Ovary (tissue), 9 donors: ENCODE results near the gene STX8. TPM values are rescaled to one million over a fixed set of nuclear protein-coding genes. Genes with fewer than 3 reads are reported as not detected.

Experiments used
- DNase-seq, 5 donors: peaks; one replicate each; pipeline ENCODE4 v3.0.0-alpha.2; 2019 to 2020
- H3K27ac ChIP-seq, 2 donors: fragments of 200-600 bp; one replicate each; pipeline versions ENCODE4 v1.5.1 to v1.8.0; 2019 to 2022
- H3K27me3 ChIP-seq: fragments of 200-600 bp; one replicate; pipeline ENCODE4 v1.8.0; 2022
- H3K36me3 ChIP-seq: fragments of 200-600 bp; sonication (generic); one replicate; pipeline ENCODE4 v1.5.1; 2019
- H3K4me1 ChIP-seq: one replicate; pipeline ENCODE4 v1.8.1; 2013; ENCODE audit warnings: mild to moderate bottlenecking, moderate library complexity; ENCODE audit not compliant: insufficient read depth
- H3K4me3 ChIP-seq: fragments of 200-600 bp; sonication (generic); one replicate; pipeline ENCODE4 v1.5.1; 2017
- H3K9me3 ChIP-seq, 2 donors: fragments of 200-600 bp in 1 of 2; sonication (generic) in 1 of 2; one replicate each; pipeline versions ENCODE4 v1.5.1 to v1.8.1; 2013 to 2019; ENCODE audit warnings: mild to moderate bottlenecking in 1 of 2, moderate library complexity in 1 of 2
- EP300 ChIP-seq: sonication (generic); formaldehyde crosslinking; IDR thresholded peaks from one replicate; pipeline ENCODE4 v1.6.1; 2017; ENCODE audit warnings: antibody characterized with exemption
- POLR2A ChIP-seq: fragments of 450-650 bp; IDR thresholded peaks from one replicate; pipeline ENCODE4 v1.6.1; 2017; ENCODE audit warnings: antibody characterized with exemption, mild to moderate bottlenecking, moderate library complexity
- WGBS, 3 donors: extraction: QIAGEN DNeasy Blood & Tissue Kit in 1 of 3; methylation state at CpG; one replicate each; pipeline versions ENCODE4 v1.1.5 to v1.1.7; 2013 to 2017; 5-methylcytosine and 5-hydroxymethylcytosine counted together
- intact Hi-C, 4 donors: fragments of 100-400 bp; cut with DNase I; formaldehyde crosslinking; loops; one replicate each; pipeline versions ENCODE4 v1.11.0 to v1.15.1; 2022 to 2023
- polyA plus RNA-seq, 2 donors: library from polyadenylated mRNA; stranded (reverse); fragments of 200-250 nt in 1 of 2; fragments of 350-450 nt in 1 of 2; fragmentation: Illumina TruSeq in 1 of 2; extraction: RNeasy Lipid Tissue Mini Kit (QIAGEN cat#74804) in 1 of 2; gene quantifications; one replicate each; pipeline ENCODE4 v1.2.3, GENCODE V29; 2013 to 2014
- total RNA-seq, 7 donors: library from RNA; depleted of rRNA in 2 of 7; stranded (reverse); fragments of >200 nt in 2 of 7; fragmentation: NEBNext Ultra II Directional in 3 of 7; extraction: Animal tissue kit (Norgen Biotek cat#: 25700) in 3 of 7; gene quantifications; one replicate each; pipeline versions ENCODE4 v1.1.0 to v1.2.4, GENCODE V29; 2016 to 2023
- TF ChIP-seq, protein P1 (sequence below), 3 donors: fragments of 450-650 bp in 2 of 3; fragments of 200-600 bp in 1 of 3; IDR thresholded peaks; one replicate each; pipeline versions ENCODE4 v1.5.1 to v1.8.0; 2016 to 2022; ENCODE audit warnings: antibody characterized with exemption in 3 of 3, mild to moderate bottlenecking in 1 of 3
- donor health status: DM: no; HTN: no; CAD: no; lungs with moderate emphysema.
- donor health status: DM: no; HTN: no; CAD: no.
- donor health status: Bipolar disorder and iron deficiency.
- donor health status: DM: yes; HTN: yes; CAD: no.
- donor health status: DM: no; HTN: no; CAD: no.
- donor health status: DM: yes; HTN: yes; CAD: no.

Gene STX8
- total and polyA plus RNA-seq, 9 donors: 37.6 to 112 (median 53.8) TPM

DNA sequence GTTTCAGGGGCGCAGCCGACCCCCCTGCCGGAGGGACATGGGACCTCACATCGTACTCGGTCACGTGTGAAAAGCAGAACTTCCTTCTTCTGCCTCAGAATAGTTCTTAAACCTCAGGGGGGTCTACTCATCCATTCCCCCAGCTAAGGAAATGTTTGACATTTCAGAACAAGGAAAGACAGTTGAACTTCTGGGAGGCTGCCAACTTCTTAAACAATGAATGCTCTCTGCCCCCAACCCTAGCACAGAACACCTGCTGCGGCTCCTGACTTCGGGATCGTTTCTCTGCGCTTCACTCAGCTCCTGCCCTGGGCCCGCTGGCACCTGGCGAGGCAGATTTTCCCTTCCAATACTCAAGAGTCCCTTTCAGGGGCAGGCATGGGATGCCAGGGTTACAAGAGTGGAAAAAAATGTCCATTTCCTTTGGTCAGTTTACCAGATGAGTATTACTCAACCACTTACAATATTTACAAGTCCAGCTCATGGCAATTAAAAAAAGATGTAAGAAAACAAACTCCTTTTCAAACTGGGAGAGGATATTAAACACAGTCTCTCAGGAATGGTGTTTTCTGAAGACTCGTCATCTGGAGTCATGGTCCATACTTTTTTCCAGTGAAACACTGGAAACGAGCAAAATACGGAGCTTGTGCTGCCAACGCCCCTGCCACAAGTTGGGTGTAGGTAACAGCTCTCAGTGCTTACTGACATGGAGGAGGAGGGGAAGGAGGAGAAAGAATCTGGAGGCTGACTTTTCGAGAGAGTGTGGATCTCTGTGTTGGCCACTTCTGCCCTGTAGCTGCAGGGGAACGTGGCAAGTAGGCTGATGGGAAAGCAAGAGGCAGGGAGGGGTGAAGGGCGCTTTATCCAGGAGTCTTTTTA is 318.6 kb downstream of the STX8 start:
- TF ChIP-seq EP300: no peak
- TF ChIP-seq, protein P1, sequence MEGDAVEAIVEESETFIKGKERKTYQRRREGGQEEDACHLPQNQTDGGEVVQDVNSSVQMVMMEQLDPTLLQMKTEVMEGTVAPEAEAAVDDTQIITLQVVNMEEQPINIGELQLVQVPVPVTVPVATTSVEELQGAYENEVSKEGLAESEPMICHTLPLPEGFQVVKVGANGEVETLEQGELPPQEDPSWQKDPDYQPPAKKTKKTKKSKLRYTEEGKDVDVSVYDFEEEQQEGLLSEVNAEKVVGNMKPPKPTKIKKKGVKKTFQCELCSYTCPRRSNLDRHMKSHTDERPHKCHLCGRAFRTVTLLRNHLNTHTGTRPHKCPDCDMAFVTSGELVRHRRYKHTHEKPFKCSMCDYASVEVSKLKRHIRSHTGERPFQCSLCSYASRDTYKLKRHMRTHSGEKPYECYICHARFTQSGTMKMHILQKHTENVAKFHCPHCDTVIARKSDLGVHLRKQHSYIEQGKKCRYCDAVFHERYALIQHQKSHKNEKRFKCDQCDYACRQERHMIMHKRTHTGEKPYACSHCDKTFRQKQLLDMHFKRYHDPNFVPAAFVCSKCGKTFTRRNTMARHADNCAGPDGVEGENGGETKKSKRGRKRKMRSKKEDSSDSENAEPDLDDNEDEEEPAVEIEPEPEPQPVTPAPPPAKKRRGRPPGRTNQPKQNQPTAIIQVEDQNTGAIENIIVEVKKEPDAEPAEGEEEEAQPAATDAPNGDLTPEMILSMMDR (IDR thresholded peaks at IDR 0.05): no peak
- no peak for TF ChIP-seq POLR2A
- H3K27ac ChIP-seq: no peak overlapping the region
- 80 to 83% (median 81%) methylated on average over 19 of the region's 19 CpGs for WGBS, 3 donors

DNA sequence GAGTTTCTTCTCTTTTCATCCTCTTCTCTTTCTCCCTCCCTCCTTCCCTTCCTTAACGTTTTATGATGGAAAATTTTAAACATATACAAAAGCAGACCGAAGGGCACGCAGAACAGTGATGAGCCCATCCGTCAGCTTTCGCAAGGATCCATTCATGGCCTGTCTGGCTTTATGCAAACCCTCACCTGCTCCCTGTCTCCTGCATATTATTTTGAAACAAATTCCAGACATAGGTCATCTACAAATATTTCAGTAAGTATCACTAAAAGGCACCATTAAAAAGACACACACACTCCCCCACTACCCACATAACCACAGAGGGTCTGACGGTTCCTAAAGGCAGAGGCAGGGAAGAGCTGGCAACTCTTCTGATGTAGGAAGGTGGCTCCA is 319.3 kb downstream of the STX8 start:
- Histone ChIP-seq H3K27me3 (no peaks in the 10 kb centered on the region), H3K27ac (no peak overlapping the region), H3K36me3 (no peaks in the 10 kb centered on the region), H3K4me1 (no peaks in the 10 kb centered on the region), H3K9me3 (no peaks in the 10 kb centered on the region), H3K4me3 (no peak overlapping the region)
- WGBS, 3 donors: 80 to 84% (median 84%) methylated on average over 6 of the region's 6 CpGs
- DNase-seq: no peak
- intact Hi-C loops: no loop called here
- TF ChIP-seq EP300 (no peak), POLR2A (no peak)
- TF ChIP-seq, protein P1 (IDR thresholded peaks at IDR 0.05): no peak

More for the DNA sequence above, 318.6 kb downstream of the STX8 start:
- Histone ChIP-seq H3K27me3 (no peaks in the 10 kb centered on the region), H3K9me3 (no peaks in the 10 kb centered on the region), H3K4me3 (no peak overlapping the region), H3K36me3 (no peaks in the 10 kb centered on the region), H3K4me1 (no peaks in the 10 kb centered on the region)
- DNase-seq: no peak
- intact Hi-C loops: no loop called here

DNA sequence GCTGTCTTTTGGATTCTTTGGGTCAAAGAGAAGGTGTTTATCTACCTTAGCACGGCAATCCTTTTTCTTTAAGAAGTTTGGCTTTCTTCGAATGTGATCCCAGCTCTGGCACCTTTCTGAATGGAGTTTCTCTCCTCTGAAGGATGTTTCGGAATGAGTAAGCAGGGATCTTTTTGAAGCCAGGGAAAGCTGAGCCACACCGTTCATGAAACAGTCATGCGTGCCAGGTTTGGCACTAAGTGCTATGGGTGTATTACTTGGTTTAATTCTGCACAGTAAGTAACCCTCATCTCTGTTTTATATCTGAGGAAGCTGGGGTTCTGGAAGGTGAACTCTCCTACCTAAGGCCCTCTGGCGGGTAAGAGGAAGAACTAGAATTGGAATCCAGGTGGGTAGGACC is 319.8 kb downstream of the STX8 start:
- no peak overlapping the region for H3K4me3 ChIP-seq

DNA sequence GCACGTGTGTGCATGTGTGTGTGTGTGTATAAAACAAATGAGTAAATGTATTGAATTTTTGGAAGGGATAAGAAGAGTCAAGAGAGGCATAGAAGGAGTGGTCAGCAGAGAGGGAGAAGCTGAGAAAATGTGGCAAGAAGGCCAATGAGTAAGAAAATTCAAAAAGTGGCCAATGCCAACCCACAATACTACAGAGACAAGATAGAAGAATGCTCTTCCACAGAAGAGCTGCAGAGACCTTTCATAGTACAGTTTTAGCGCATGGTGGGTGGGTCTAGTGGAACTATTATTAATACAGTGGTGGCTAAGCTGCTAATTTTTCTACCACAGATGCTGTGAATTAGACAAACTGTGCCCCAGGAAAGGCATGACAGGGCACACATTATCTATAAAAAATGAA is 320.8 kb downstream of the STX8 start:
- WGBS, 3 donors: 71 to 98% (median 93%) methylated on average over 2 of the region's 2 CpGs
- intact Hi-C loops: no loop called here
- Histone ChIP-seq H3K27me3 (no peaks in the 10 kb centered on the region), H3K36me3 (no peaks in the 10 kb centered on the region), H3K4me1 (no peaks in the 10 kb centered on the region), H3K4me3 (no peak overlapping the region), H3K27ac (no peak overlapping the region), H3K9me3 (no peaks in the 10 kb centered on the region)
- no peak for TF ChIP-seq EP300
- DNase-seq: no peak

More for the DNA sequence above, 319.8 kb downstream of the STX8 start:
- intact Hi-C loops: no loop called here
- Histone ChIP-seq H3K36me3 (no peaks in the 10 kb centered on the region), H3K9me3 (no peaks in the 10 kb centered on the region), H3K27ac (no peak overlapping the region), H3K27me3 (no peaks in the 10 kb centered on the region), H3K4me1 (no peaks in the 10 kb centered on the region)
- TF ChIP-seq, protein P1 (IDR thresholded peaks at IDR 0.05): no peak
- TF ChIP-seq POLR2A: no peak
- no peak for TF ChIP-seq EP300
- WGBS, 3 donors: 80 to 83% (median 80%) methylated on average over 6 of the region's 6 CpGs
- no peak for DNase-seq

DNA sequence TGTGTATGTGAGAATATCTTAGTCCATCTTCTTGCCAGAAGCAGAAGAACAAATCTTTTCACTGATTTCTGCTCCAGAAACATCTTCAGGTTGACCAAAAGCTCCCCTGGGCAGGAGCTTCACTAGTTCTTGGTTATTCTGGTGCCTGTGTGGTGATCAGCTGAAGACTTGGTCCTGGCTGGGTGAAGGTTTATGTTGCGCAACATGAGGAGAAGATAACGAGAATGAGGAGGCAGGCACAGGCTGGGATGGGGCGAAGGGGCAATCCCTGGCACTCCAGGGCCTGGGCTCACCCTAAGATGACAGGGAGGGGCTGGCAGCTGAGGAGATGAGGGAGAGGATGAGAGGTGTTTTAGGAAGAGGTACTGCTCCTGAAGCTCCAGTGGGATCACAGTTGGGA is 322.3 kb downstream of the STX8 start:
- no peak for DNase-seq
- H3K27ac ChIP-seq: no peak overlapping the region
- intact Hi-C loops: no loop called here
- no peaks in the 10 kb centered on the region for H3K36me3 ChIP-seq
- TF ChIP-seq POLR2A: no peak
- no peak for TF ChIP-seq EP300
- TF ChIP-seq, protein P1 (IDR thresholded peaks at IDR 0.05): no peak
- H3K4me3 ChIP-seq: no peak overlapping the region
- H3K27me3 ChIP-seq: no peaks in the 10 kb centered on the region
- no peaks in the 10 kb centered on the region for H3K4me1 ChIP-seq
- H3K9me3 ChIP-seq: no peaks in the 10 kb centered on the region
- 91 to 97% (median 95%) methylated on average over 3 of the region's 3 CpGs for WGBS, 3 donors
